Trophoblast cell (in vitro differentiated cells and primary cell): ENCODE data around the gene HOXA6.

Experiments
- DNase-seq, 2 donors: peaks; one replicate each; pipeline ENCODE4 v3.0.0-alpha.2; 2016
- H2AFZ ChIP-seq: 2 replicates; pipeline ENCODE4 v1.6.1; 2013; ENCODE audit warnings: low read length, moderate library complexity, mild to moderate bottlenecking; ENCODE audit not compliant: insufficient read depth, poor library complexity
- H2AK5ac ChIP-seq: 2 replicates; pipeline ENCODE4 v1.6.1; 2013; ENCODE audit warnings: mild to moderate bottlenecking, low read length
- H2BK120ac ChIP-seq: 2 replicates; pipeline ENCODE4 v1.6.1; 2013; ENCODE audit warnings: low read length, mild to moderate bottlenecking, moderate library complexity; ENCODE audit not compliant: insufficient read depth, poor library complexity
- H2BK12ac ChIP-seq: 2 replicates; pipeline ENCODE4 v1.6.1; 2013; ENCODE audit warnings: mild to moderate bottlenecking, low read length, moderate library complexity
- H2BK5ac ChIP-seq: 2 replicates; pipeline ENCODE4 v1.6.1; 2013; ENCODE audit warnings: low read length, low read depth, moderate library complexity, mild to moderate bottlenecking; ENCODE audit not compliant: poor library complexity
- H3K14ac ChIP-seq: 2 replicates; pipeline ENCODE4 v1.6.1; 2013; ENCODE audit warnings: mild to moderate bottlenecking, low read length
- H3K18ac ChIP-seq: 2 replicates; pipeline ENCODE4 v1.6.1; 2013; ENCODE audit warnings: mild to moderate bottlenecking, low read length
- H3K23ac ChIP-seq: 2 replicates; pipeline ENCODE4 v1.6.1; 2013; ENCODE audit warnings: low read length
- H3K27ac ChIP-seq: 2 replicates; pipeline ENCODE4 v1.5.1; 2013; ENCODE audit warnings: low read depth, mild to moderate bottlenecking, inconsistent platforms, low read length, moderate library complexity
- H3K27me3 ChIP-seq: 2 replicates; pipeline ENCODE4 v1.6.1; 2013; ENCODE audit warnings: inconsistent platforms, mild to moderate bottlenecking, low read length, moderate library complexity; ENCODE audit not compliant: insufficient read depth
- H3K36me3 ChIP-seq, 2 experiments: 1 replicate in 1 of 2; 2 replicates in 1 of 2; pipeline ENCODE4 v1.6.1; 2013; ENCODE audit warnings: low read length in 2 of 2, mild to moderate bottlenecking in 2 of 2, moderate library complexity in 1 of 2; ENCODE audit not compliant: insufficient read depth in 2 of 2, control insufficient read depth in 1 of 2
- H3K4ac ChIP-seq: 2 replicates; pipeline ENCODE4 v1.6.1; 2013; ENCODE audit warnings: low read depth, mild to moderate bottlenecking, low read length, moderate library complexity
- H3K4me1 ChIP-seq, 2 experiments: 1 replicate in 1 of 2; 2 replicates in 1 of 2; pipeline ENCODE4 v1.6.1; 2013; ENCODE audit warnings: low read length in 2 of 2, mild to moderate bottlenecking in 2 of 2, moderate library complexity in 1 of 2; ENCODE audit not compliant: insufficient read depth in 2 of 2, control insufficient read depth in 1 of 2
- H3K4me2 ChIP-seq: 2 replicates; pipeline ENCODE4 v1.6.1; 2013; ENCODE audit warnings: inconsistent platforms, mild to moderate bottlenecking, low read length, moderate library complexity
- H3K4me3 ChIP-seq: 2 replicates; pipeline ENCODE4 v1.5.1; 2013; ENCODE audit warnings: mild to moderate bottlenecking, low read depth, low read length, inconsistent platforms
- H3K79me1 ChIP-seq: one replicate; pipeline ENCODE4 v1.6.1; 2013; ENCODE audit warnings: low read length
- H3K79me2 ChIP-seq: 2 replicates; pipeline ENCODE4 v1.6.1; 2013; ENCODE audit warnings: low read length, mild to moderate bottlenecking; ENCODE audit not compliant: control insufficient read depth, insufficient read depth, poor library complexity
- H3K9ac ChIP-seq: 2 replicates; pipeline ENCODE4 v1.6.1; 2013; ENCODE audit warnings: mild to moderate bottlenecking, low read length
- H3K9me3 ChIP-seq: 2 replicates; pipeline ENCODE4 v1.6.1; 2013; ENCODE audit warnings: low read depth, mild to moderate bottlenecking, control low read depth, inconsistent platforms, low read length; ENCODE audit not compliant: insufficient read depth
- H4K12ac ChIP-seq: 2 replicates; pipeline ENCODE4 v1.6.1; 2013; ENCODE audit warnings: low read depth, mild to moderate bottlenecking, low read length, moderate library complexity
- H4K8ac ChIP-seq: 2 replicates; pipeline ENCODE4 v1.6.1; 2013; ENCODE audit warnings: low read depth, mild to moderate bottlenecking, low read length, moderate library complexity
- H4K91ac ChIP-seq: one replicate; pipeline ENCODE4 v1.6.1; 2013; ENCODE audit warnings: low read depth, mild to moderate bottlenecking, low read length, moderate library complexity
- WGBS: extraction: QIAGEN DNeasy Blood & Tissue Kit; methylation state at CpG from one replicate; pipeline ENCODE4 v1.1.7; 2013; ENCODE audit warnings: missing lambda C conversion rate; ENCODE audit not compliant: insufficient read length, insufficient coverage; ENCODE audit errors: extremely low coverage; 5-methylcytosine and 5-hydroxymethylcytosine counted together

The HOXA6 gene

DNA sequence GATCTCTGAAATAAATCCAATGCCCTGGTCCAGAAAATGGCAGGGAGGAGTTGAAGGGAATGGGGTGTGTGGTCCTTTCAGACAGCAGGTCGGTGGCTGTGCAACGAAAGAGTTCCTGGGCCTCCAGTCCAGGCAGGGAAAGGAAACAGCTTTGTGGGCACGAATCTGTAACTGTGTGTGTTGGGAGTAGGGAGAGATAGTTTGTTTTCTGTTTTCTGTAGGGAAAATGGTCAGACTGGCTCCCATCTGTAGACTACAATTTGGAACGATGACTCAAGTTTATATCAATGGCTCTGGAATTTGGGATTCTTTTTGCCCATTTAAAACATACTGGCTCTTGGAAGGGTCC, 20.3 kb upstream of the HOXA6 start:
- H2BK5ac ChIP-seq = no peak overlapping the region
- H3K36me3 ChIP-seq = no peaks in the 10 kb centered on the region
- peaks cover 42% of the 10 kb centered on the region for H3K9me3 ChIP-seq
- no peak overlapping the region for H3K4ac ChIP-seq
- H3K27ac ChIP-seq = no peak overlapping the region
- WGBS = no CpG with 5 or more reads among the region's 4 CpGs
- H3K9ac ChIP-seq = no peak overlapping the region
- no peak overlapping the region for H2AK5ac ChIP-seq
- H3K4me3 ChIP-seq = no peak overlapping the region
- H3K4me2 ChIP-seq = no peak overlapping the region
- no peak overlapping the region for H2BK12ac ChIP-seq
- no peak overlapping the region for H2AFZ ChIP-seq
- no peak overlapping the region for H4K91ac ChIP-seq
- no peak overlapping the region for H4K8ac ChIP-seq
- H3K79me2 ChIP-seq = no peaks in the 10 kb centered on the region
- H2BK120ac ChIP-seq = no peak overlapping the region
- peaks cover 88% of the 10 kb centered on the region for H3K27me3 ChIP-seq
- DNase-seq = no peak
- H4K12ac ChIP-seq = no peak overlapping the region
- no peaks in the 10 kb centered on the region for H3K79me1 ChIP-seq
- H3K4me1 ChIP-seq = peaks cover 4 to 8% of the 10 kb centered on the region in 2 experiments
- H3K14ac ChIP-seq = no peak overlapping the region
- no peak overlapping the region for H3K18ac ChIP-seq
- H3K23ac ChIP-seq = no peak overlapping the region

DNA sequence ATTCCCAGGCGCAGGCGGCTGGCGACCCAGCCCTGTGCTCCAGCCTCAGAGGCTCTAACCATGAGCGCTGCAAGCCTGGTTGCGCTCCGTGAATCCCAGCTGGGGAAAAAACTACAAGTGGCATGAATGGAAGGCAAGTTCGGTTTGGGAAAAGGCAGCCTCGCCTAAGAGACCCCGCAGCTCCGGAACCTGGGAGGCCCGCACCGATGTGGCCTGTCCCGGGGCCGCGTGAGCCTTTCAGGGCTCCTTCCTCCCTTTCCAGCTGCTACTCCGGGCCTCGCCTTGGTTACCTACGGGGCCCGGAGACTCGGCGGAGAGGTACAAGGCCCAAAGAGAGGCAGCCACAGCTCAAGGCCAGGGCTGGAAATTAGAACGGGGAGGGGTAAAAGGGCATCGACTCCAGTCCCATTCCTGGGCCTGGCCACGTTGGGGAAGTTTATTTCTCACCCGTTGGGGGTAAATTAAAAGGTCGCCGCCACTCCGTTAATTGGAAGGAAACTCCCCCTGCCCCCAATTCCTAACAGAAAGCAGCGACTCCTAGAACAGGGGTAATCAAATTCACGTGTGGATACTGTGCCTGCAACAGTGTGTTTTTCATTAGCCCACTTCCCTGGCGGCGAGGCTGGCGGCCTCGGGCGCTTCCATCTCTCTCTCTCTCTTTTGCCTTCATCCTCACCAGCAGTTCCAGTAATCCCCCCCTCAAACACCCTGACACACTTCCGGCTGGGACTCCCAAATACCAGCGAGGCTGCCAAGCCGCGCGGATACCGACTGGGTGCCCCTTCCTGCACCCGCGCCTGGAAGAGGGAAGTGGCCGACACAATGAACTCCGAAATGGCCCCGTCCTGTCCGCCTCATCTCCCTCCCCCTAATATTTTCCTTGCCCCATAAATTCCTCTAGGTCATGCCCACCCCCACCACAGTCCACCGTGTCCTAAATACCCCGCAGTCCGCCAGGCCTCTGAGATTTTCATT, 19.2 kb upstream of the HOXA6 start:
- WGBS = no CpG with 5 or more reads among the region's 50 CpGs
- no peak for DNase-seq
- H4K12ac ChIP-seq = no peak overlapping the region

GRCh38 chr7:27165996-27166530, 18.5 kb upstream of the HOXA6 start:
- no peak overlapping the region for H4K12ac ChIP-seq
- H3K79me1 ChIP-seq = no peaks in the 10 kb centered on the region
- no peaks in the 10 kb centered on the region for H3K36me3 ChIP-seq
- no peak overlapping the region for H3K23ac ChIP-seq
- no peak for DNase-seq
- no peak overlapping the region for H3K4me2 ChIP-seq
- H3K9ac ChIP-seq = no peak overlapping the region
- peaks cover 79% of the 10 kb centered on the region for H3K27me3 ChIP-seq
- H3K27ac ChIP-seq = no peak overlapping the region
- H3K4me3 ChIP-seq = peak overlapping the region; percentile 33
- peaks cover 35% of the 10 kb centered on the region for H3K9me3 ChIP-seq
- H2AK5ac ChIP-seq = no peak overlapping the region
- H3K4me1 ChIP-seq = peaks cover 3 to 6% of the 10 kb centered on the region in 2 experiments
- WGBS = no CpG with 5 or more reads among the region's 46 CpGs
- H3K79me2 ChIP-seq = no peaks in the 10 kb centered on the region
- no peak overlapping the region for H3K4ac ChIP-seq
- H2AFZ ChIP-seq = no peak overlapping the region
- H4K91ac ChIP-seq = no peak overlapping the region
- no peak overlapping the region for H4K8ac ChIP-seq
- H3K18ac ChIP-seq = no peak overlapping the region
- no peak overlapping the region for H2BK12ac ChIP-seq
- no peak overlapping the region for H2BK120ac ChIP-seq
- no peak overlapping the region for H2BK5ac ChIP-seq
- H3K14ac ChIP-seq = no peak overlapping the region

More for the DNA sequence above, 19.2 kb upstream of the HOXA6 start:
- Histone ChIP-seq H2AK5ac (no peak overlapping the region), H2BK12ac (no peak overlapping the region), H3K27me3 (peaks cover 81% of the 10 kb centered on the region), H3K9me3 (peaks cover 37% of the 10 kb centered on the region), H3K18ac (no peak overlapping the region), H3K79me1 (no peaks in the 10 kb centered on the region), H2BK120ac (no peak overlapping the region), H2BK5ac (no peak overlapping the region), H3K14ac (no peak overlapping the region), H2AFZ (no peak overlapping the region), H4K8ac (no peak overlapping the region), H3K27ac (no peak overlapping the region), H3K9ac (no peak overlapping the region), H3K4me1 (peaks cover 4 to 8% of the 10 kb centered on the region in 2 experiments), H4K91ac (no peak overlapping the region), H3K23ac (no peak overlapping the region), H3K4ac (no peak overlapping the region), H3K4me3 (no peak overlapping the region), H3K4me2 (no peak overlapping the region), H3K79me2 (no peaks in the 10 kb centered on the region), H3K36me3 (no peaks in the 10 kb centered on the region)

- Histone ChIP-seq H3K4me1 (peaks cover 7 to 10% of the 10 kb centered on the region in 2 experiments), H2BK5ac (no peak within 1 kb of the TSS), H3K4me2 (no peak within 1 kb of the TSS), H3K4me3 (peak within 1 kb of the TSS; percentile 33), H2BK12ac (no peak within 1 kb of the TSS), H2AFZ (no peak within 1 kb of the TSS), H3K9ac (no peak within 1 kb of the TSS), H3K9me3 (peaks cover 35% of the 10 kb centered on the region), H3K36me3 (no peaks in the 10 kb centered on the region), H2BK120ac (no peak within 1 kb of the TSS), H3K27ac (no peak within 1 kb of the TSS), H3K79me2 (peaks cover 1% of the 10 kb centered on the region), H3K4ac (no peak within 1 kb of the TSS), H3K27me3 (peaks cover 85% of the 10 kb centered on the region), H3K18ac (no peak within 1 kb of the TSS), H2AK5ac (no peak within 1 kb of the TSS), H4K8ac (no peak within 1 kb of the TSS), H4K91ac (no peak within 1 kb of the TSS), H3K14ac (no peak within 1 kb of the TSS), H3K79me1 (no peaks in the 10 kb centered on the region), H4K12ac (no peak within 1 kb of the TSS), H3K23ac (no peak within 1 kb of the TSS)
- WGBS = no CpG with 5 or more reads among the region's 82 CpGs
- DNase-seq = peak in 1 of 2 donors; percentile 47
Observed at GRCh38 chr7:27165089-27165995, 17.8 kb upstream of the HOXA6 start, which contains the start of gene HOXA9. HOXA9 (minus strand) TSS chr7:27165537; CDS start chr7:27165457, 80 bp downstream.
